Fibroblast of lung (primary cell): ENCODE measurements around the gene CABLES1. TPM values are rescaled to one million over a fixed set of nuclear protein-coding genes. Genes with fewer than 3 reads are reported as not detected.

Source experiments
- DNase-seq, 2 donors: peaks; one replicate each; pipeline versions ENCODE4 v3.0.0 to v3.0.0-alpha.2; 2010; ENCODE audit warnings: low read depth in 2 of 2
- H2AFZ ChIP-seq: 2 replicates; pipeline ENCODE4 v1.5.1; 2012; ENCODE audit warnings: low read length, control low read depth, inconsistent platforms
- H3K27ac ChIP-seq: 2 replicates; pipeline ENCODE4 v1.5.1; 2011; ENCODE audit warnings: low read length, control low read depth; ENCODE audit not compliant: insufficient read depth
- H3K27me3 ChIP-seq: 2 replicates; pipeline ENCODE4 v1.5.1; 2011; ENCODE audit warnings: mild to moderate bottlenecking, low read length; ENCODE audit not compliant: control insufficient read depth, insufficient read depth
- H3K36me3 ChIP-seq: 2 replicates; pipeline ENCODE4 v1.5.1; 2011; ENCODE audit warnings: low read length; ENCODE audit not compliant: control insufficient read depth, insufficient read depth
- H3K4me1 ChIP-seq: 2 replicates; pipeline ENCODE4 v1.5.1; 2011; ENCODE audit warnings: low read length; ENCODE audit not compliant: control insufficient read depth, insufficient read depth; ENCODE audit errors: extremely low read depth
- H3K4me2 ChIP-seq: 2 replicates; pipeline ENCODE4 v1.5.1; 2011; ENCODE audit warnings: low read length, control low read depth; ENCODE audit not compliant: insufficient read depth; ENCODE audit errors: extremely low read depth
- H3K4me3 ChIP-seq, 4 experiments: fragments of 200-600 bp in 1 of 4; sonication (generic) in 1 of 4; replicated peaks in 1 of 4; 2 replicates each; pipeline ENCODE4 v1.5.1; 2011 to 2016; ENCODE audit warnings: low read length in 4 of 4, low read depth in 3 of 4, mild to moderate bottlenecking in 3 of 4, control low read depth in 2 of 4, inconsistent platforms in 1 of 4, mixed read lengths in 1 of 4; ENCODE audit not compliant: insufficient read depth in 1 of 4; ENCODE audit errors: control extremely low read depth in 1 of 4
- H3K79me2 ChIP-seq: 2 replicates; pipeline ENCODE4 v1.5.1; 2012; ENCODE audit warnings: mild to moderate bottlenecking, low read length, inconsistent platforms; ENCODE audit not compliant: control insufficient read depth, insufficient read depth
- H3K9ac ChIP-seq: 2 replicates; pipeline ENCODE4 v1.5.1; 2011; ENCODE audit warnings: mild to moderate bottlenecking, low read length, control low read depth; ENCODE audit not compliant: insufficient read depth
- H3K9me3 ChIP-seq: 2 replicates; pipeline ENCODE4 v1.5.1; 2012; ENCODE audit warnings: low read depth, low read length; ENCODE audit not compliant: control insufficient read depth, insufficient read depth
- H4K20me1 ChIP-seq: 2 replicates; pipeline ENCODE4 v1.5.1; 2011; ENCODE audit warnings: low read length; ENCODE audit not compliant: control insufficient read depth, insufficient read depth; ENCODE audit errors: extremely low read depth
- EZH2 ChIP-seq: IDR thresholded peaks from 2 replicates; pipeline ENCODE4 v1.5.1; 2012; ENCODE audit warnings: low read length, control low read depth, mild to moderate bottlenecking; ENCODE audit errors: missing control alignments
- polyA plus RNA-seq, 2 donors: library from polyadenylated mRNA; depleted of rRNA in 1 of 2; stranded (reverse) in 1 of 2; unstranded in 1 of 2; fragments of >200 nt; gene quantifications; 2 replicates each; pipeline ENCODE4 v1.2.1, GENCODE V29; 2011 to 2012; ENCODE audit warnings: missing spikeins in 1 of 2
- total RNA-seq: library from RNA; depleted of rRNA; stranded (reverse); fragments of >200 nt; gene quantifications from 2 replicates; pipeline ENCODE4 v1.2.1, GENCODE V29; 2014
- TF ChIP-seq, protein P1 (sequence below), 2 donors: IDR thresholded peaks in 1 of 2; conservative IDR thresholded peaks in 1 of 2; 1 replicate in 1 of 2; 2 replicates in 1 of 2; pipeline ENCODE4 v1.5.1; 2011 to 2012; ENCODE audit warnings: low read length in 2 of 2, control low read depth in 1 of 2, inconsistent platforms in 1 of 2, low read depth in 1 of 2, mild to moderate bottlenecking in 1 of 2

The CABLES1 gene
- total and polyA plus RNA-seq, 2 donors (not counting 1 experiment from before 2014, with no cell fraction given), result 5.1 to 11.4 TPM

DNA sequence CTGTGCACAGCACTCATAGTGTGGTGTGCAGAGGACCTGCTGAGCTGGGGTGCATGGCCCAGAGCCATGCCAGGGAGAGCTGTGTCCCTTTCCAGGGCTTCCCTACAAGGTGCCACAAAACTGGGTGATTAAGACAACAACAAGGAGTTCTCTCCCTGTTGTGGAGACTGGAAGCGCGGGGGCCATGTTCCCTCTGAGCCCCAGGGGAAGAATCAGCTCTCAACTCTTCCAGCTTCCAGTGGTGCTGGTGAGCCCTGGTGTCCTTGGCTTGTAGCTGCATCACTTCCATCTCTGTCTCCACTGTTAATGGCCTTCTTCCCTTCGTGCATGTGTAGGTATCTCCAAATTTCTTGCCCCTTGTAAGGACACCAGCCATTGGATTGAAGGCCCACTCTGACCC lies 73.3 kb downstream of the CABLES1 start:
- no peak for DNase-seq
- Histone ChIP-seq H3K27me3 (no peaks in the 10 kb centered on the region), H3K36me3 (no peaks in the 10 kb centered on the region)

DNA sequence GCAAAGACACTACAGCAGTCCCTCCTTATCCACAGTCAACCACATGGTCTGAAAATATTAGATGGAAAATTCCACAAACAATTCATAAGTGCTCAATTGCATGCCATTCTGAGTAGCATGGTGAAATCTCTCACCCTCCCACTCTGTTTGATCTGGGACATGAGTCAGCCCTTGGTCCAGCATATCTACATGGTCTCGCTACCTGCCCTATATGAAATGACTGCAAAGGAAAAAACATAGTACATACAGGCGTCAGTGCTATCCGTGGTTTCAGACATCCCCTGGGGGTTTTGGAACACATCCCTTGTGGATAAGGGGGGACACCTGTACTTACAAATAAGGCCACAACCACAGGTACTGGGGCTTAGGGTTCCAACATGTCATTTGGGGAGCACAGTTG lies 73.7 kb downstream of the CABLES1 start:
- H3K9me3 ChIP-seq, result no peaks in the 10 kb centered on the region
- H3K9ac ChIP-seq, result no peak overlapping the region
- no peak overlapping the region for H3K4me3 ChIP-seq
- no peaks in the 10 kb centered on the region for H3K4me1 ChIP-seq
- H3K27ac ChIP-seq, result no peak overlapping the region
- no peak overlapping the region for H3K4me2 ChIP-seq
- TF ChIP-seq, protein P1, sequence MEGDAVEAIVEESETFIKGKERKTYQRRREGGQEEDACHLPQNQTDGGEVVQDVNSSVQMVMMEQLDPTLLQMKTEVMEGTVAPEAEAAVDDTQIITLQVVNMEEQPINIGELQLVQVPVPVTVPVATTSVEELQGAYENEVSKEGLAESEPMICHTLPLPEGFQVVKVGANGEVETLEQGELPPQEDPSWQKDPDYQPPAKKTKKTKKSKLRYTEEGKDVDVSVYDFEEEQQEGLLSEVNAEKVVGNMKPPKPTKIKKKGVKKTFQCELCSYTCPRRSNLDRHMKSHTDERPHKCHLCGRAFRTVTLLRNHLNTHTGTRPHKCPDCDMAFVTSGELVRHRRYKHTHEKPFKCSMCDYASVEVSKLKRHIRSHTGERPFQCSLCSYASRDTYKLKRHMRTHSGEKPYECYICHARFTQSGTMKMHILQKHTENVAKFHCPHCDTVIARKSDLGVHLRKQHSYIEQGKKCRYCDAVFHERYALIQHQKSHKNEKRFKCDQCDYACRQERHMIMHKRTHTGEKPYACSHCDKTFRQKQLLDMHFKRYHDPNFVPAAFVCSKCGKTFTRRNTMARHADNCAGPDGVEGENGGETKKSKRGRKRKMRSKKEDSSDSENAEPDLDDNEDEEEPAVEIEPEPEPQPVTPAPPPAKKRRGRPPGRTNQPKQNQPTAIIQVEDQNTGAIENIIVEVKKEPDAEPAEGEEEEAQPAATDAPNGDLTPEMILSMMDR (conservative IDR thresholded peaks at IDR 0.05 in 1 of 2, IDR thresholded peaks at IDR 0.05 in 1 of 2; ENCODE audit: low read depth in 1 of 2, low read length in 2 of 2), result no peak
- TF ChIP-seq EZH2, result no peak
- H3K36me3 ChIP-seq, result no peaks in the 10 kb centered on the region
- H2AFZ ChIP-seq, result no peak overlapping the region
- H4K20me1 ChIP-seq, result no peaks in the 10 kb centered on the region
- no peaks in the 10 kb centered on the region for H3K27me3 ChIP-seq
- H3K79me2 ChIP-seq, result no peaks in the 10 kb centered on the region
- peak in 1 of 2 donors; percentile 50 for DNase-seq

More for the DNA sequence above, 73.3 kb downstream of the CABLES1 start:
- no peak overlapping the region for H3K27ac ChIP-seq
- no peak overlapping the region for H3K4me2 ChIP-seq
- no peak for TF ChIP-seq EZH2
- TF ChIP-seq, protein P1 (conservative IDR thresholded peaks at IDR 0.05 in 1 of 2, IDR thresholded peaks at IDR 0.05 in 1 of 2; ENCODE audit: low read depth in 1 of 2, low read length in 2 of 2), result no peak
- H3K79me2 ChIP-seq, result no peaks in the 10 kb centered on the region
- no peaks in the 10 kb centered on the region for H3K9me3 ChIP-seq
- no peak overlapping the region for H3K4me3 ChIP-seq
- H3K4me1 ChIP-seq, result no peaks in the 10 kb centered on the region
- H4K20me1 ChIP-seq, result no peaks in the 10 kb centered on the region
- no peak overlapping the region for H3K9ac ChIP-seq
- no peak overlapping the region for H2AFZ ChIP-seq

DNA sequence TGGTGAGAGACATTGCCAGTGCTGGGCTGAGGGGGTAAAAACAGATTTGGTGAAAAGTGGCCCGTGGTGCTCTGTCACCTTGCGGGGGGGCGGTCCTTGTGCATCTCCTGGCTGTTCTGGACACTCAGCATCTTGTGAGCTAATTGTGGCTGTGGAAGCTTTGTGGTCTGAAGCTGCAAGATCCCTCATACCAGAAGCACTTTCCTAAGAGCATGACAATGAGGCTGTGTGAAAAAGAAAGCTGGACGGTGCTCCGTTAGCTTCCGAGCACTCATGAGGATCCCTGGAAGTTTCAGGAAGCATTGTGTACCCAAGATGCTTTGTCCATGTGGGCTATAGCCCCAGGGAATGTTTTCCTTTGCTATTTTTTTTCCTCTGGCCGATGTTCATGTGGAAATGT lies 74.5 kb downstream of the CABLES1 start:
- no peaks in the 10 kb centered on the region for H3K4me1 ChIP-seq
- H3K27me3 ChIP-seq, result no peaks in the 10 kb centered on the region
- H3K9ac ChIP-seq, result no peak overlapping the region
- H3K36me3 ChIP-seq, result no peaks in the 10 kb centered on the region
- TF ChIP-seq, protein P1 (conservative IDR thresholded peaks at IDR 0.05 in 1 of 2, IDR thresholded peaks at IDR 0.05 in 1 of 2; ENCODE audit: low read depth in 1 of 2, low read length in 2 of 2), result no peak
- no peak for TF ChIP-seq EZH2
- H3K9me3 ChIP-seq, result no peaks in the 10 kb centered on the region
- H3K4me2 ChIP-seq, result no peak overlapping the region
- no peak overlapping the region for H3K27ac ChIP-seq
- H2AFZ ChIP-seq, result no peak overlapping the region
- DNase-seq, result no peak
- no peaks in the 10 kb centered on the region for H3K79me2 ChIP-seq
- H4K20me1 ChIP-seq, result no peaks in the 10 kb centered on the region
- H3K4me3 ChIP-seq, result no peak overlapping the region
